Calu3 (cell line): ENCODE results near the gene TUBA4B. TPM values are rescaled to one million over a fixed set of nuclear protein-coding genes. Genes with fewer than 3 reads are reported as not detected.

Experiments used
- BruUV-seq: library from RNA; stranded (reverse); fragments of 400-500 nt; replicated peaks from 2 replicates; lab custom pipeline; 2021; lab: Mats Ljungman, UMichigan
- CTCF ChIA-PET: fragments of 300-600 bp; sonication (Branson Sonifier 250); formaldehyde crosslinking; loops from one replicate; lab custom pipeline; 2022; ENCODE audit warnings: antibody characterized with exemption; lab: Charles Lee
- DNase-seq: peaks from one replicate; pipeline ENCODE4 v3.0.0; 2022
- H3K27ac Mint-ChIP-seq: one replicate; pipeline ENCODE4 v1.8.0; 2022; ENCODE audit warnings: mixed read lengths; ENCODE audit not compliant: unreplicated experiment
- H3K27me3 Mint-ChIP-seq: one replicate; pipeline ENCODE4 v1.8.0; 2022; ENCODE audit warnings: mixed read lengths; ENCODE audit not compliant: unreplicated experiment
- H3K36me3 Mint-ChIP-seq: one replicate; pipeline ENCODE4 v1.8.0; 2022; ENCODE audit warnings: mild to moderate bottlenecking, moderate library complexity, mixed read lengths; ENCODE audit not compliant: insufficient read depth, unreplicated experiment
- H3K4me1 Mint-ChIP-seq: one replicate; pipeline ENCODE4 v1.8.0; 2022; ENCODE audit warnings: mild to moderate bottlenecking, low read depth, mixed read lengths; ENCODE audit not compliant: unreplicated experiment
- H3K4me3 Mint-ChIP-seq: one replicate; pipeline ENCODE4 v1.8.0; 2022; ENCODE audit warnings: mild to moderate bottlenecking, low read depth, moderate library complexity, mixed read lengths; ENCODE audit not compliant: unreplicated experiment
- H3K9me3 Mint-ChIP-seq: one replicate; pipeline ENCODE4 v1.8.0; 2022; ENCODE audit warnings: low read depth, mixed read lengths; ENCODE audit not compliant: unreplicated experiment
- CTCF ChIP-seq: fragments of 200-600 bp; IDR thresholded peaks from one replicate; pipeline ENCODE4 v1.8.0; 2022; ENCODE audit warnings: antibody characterized with exemption; ENCODE audit not compliant: unreplicated experiment
- intact Hi-C: fragments of 100-400 bp; cut with micrococcal nuclease; formaldehyde crosslinking; loops from one replicate; pipeline ENCODE4 v1.10.0; 2022; ENCODE audit not compliant: unreplicated experiment
- total RNA-seq: library from RNA; stranded (reverse); gene quantifications from 2 replicates; pipeline ENCODE4 v1.2.3, GENCODE V29; 2022

Gene TUBA4B
- total RNA-seq, 1 experiment from 2014 or later = not detected

GRCh38 chr2:219269362-219270054, 16.5 kb downstream of the TUBA4B start:
- peaks cover 9% of the 10 kb centered on the region for H3K36me3 Mint-ChIP-seq
- H3K27ac Mint-ChIP-seq = no peak overlapping the region
- intact Hi-C loops = no loop called here

GRCh38 chr2:219270055-219270372, 17.0 kb downstream of the TUBA4B start:
- peaks cover 13% of the 10 kb centered on the region for H3K36me3 Mint-ChIP-seq
- no peak for DNase-seq
- no peak overlapping the region for H3K4me3 Mint-ChIP-seq
- TF ChIP-seq CTCF = no peak
- H3K4me1 Mint-ChIP-seq = peaks cover 26% of the 10 kb centered on the region
- intact Hi-C loops = no loop called here
- no TSS peak for BruUV-seq
- H3K27me3 Mint-ChIP-seq = no peaks in the 10 kb centered on the region
- no peak overlapping the region for H3K27ac Mint-ChIP-seq
- H3K9me3 Mint-ChIP-seq = no peaks in the 10 kb centered on the region
- CTCF ChIA-PET = no interaction called here

More at GRCh38 chr2:219269362-219270054, 16.5 kb downstream of the TUBA4B start:
- BruUV-seq = no TSS peak
- no peaks in the 10 kb centered on the region for H3K27me3 Mint-ChIP-seq
- CTCF ChIA-PET = no interaction called here
- no peaks in the 10 kb centered on the region for H3K9me3 Mint-ChIP-seq
- peaks cover 21% of the 10 kb centered on the region for H3K4me1 Mint-ChIP-seq
- TF ChIP-seq CTCF = no peak
- no peak overlapping the region for H3K4me3 Mint-ChIP-seq
- DNase-seq = peak; percentile 33

DNA sequence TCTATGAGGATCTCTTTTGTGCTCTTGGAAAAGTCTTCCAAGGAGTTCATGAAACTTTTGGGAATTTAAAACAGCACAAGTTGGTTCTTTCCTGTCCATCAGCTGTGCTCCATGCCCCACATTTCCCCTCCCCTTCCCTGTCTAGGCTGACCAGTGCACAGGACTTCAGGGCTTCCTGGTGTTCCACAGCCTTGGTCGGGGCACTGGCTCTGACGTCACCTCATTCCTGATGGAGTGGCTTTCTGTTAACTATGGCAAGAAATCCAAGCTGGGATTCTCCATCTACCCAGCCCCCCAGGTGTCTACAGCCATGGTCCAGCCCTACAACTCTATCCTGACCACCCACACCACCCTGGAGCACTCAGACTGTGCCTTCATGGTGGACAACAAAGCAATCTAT, 18.0 kb downstream of the TUBA4B start:
- CTCF ChIA-PET = interaction anchor here (0.6 kb wide), 1 partner anchor 38 kb away, joined by 8 read pairs; no protein-coding TSS in a partner anchor
- no TSS peak for BruUV-seq
- no peak overlapping the region for H3K4me3 Mint-ChIP-seq

GRCh38 chr2:219272356-219272755, 19.3 kb downstream of the TUBA4B start:
- H3K27ac Mint-ChIP-seq = no peak overlapping the region
- CTCF ChIA-PET = no interaction called here
- H3K27me3 Mint-ChIP-seq = no peaks in the 10 kb centered on the region
- intact Hi-C loops = no loop called here
- peaks cover 13% of the 10 kb centered on the region for H3K36me3 Mint-ChIP-seq
- no peak for DNase-seq
- H3K9me3 Mint-ChIP-seq = no peaks in the 10 kb centered on the region
- no TSS peak for BruUV-seq
- peaks cover 33% of the 10 kb centered on the region for H3K4me1 Mint-ChIP-seq
- no peak overlapping the region for H3K4me3 Mint-ChIP-seq
- no peak for TF ChIP-seq CTCF

More for the DNA sequence above, 18.0 kb downstream of the TUBA4B start:
- Mint-ChIP-seq H3K4me1 (peaks cover 29% of the 10 kb centered on the region), H3K9me3 (no peaks in the 10 kb centered on the region), H3K27ac (no peak overlapping the region), H3K36me3 (peaks cover 13% of the 10 kb centered on the region), H3K27me3 (no peaks in the 10 kb centered on the region)
- no peak for DNase-seq
- intact Hi-C loops = no loop called here
- no peak for TF ChIP-seq CTCF
